Activated CD4-positive, alpha-beta T cell treated with anti-CD3 and anti-CD28 coated beads for 1 hour (primary cell): ENCODE results near the gene FRMD4A.

Source experiments
- DNase-seq: peaks from one replicate; pipeline ENCODE4 v3.0.0-alpha.2; 2020

FRMD4A gene

GRCh38 chr10:13631594-13631993, 699.1 kb downstream of the FRMD4A start:
- no peak for DNase-seq

- DNase-seq: no peak
These were observed 700.5 kb downstream of the FRMD4A start for GRCh38 chr10:13630231-13630630.

- no peak for DNase-seq
These were observed 701.6 kb downstream of the FRMD4A start for GRCh38 chr10:13629116-13629515.

- no peak for DNase-seq
These were observed 702.1 kb downstream of the FRMD4A start for GRCh38 chr10:13628661-13629060.

- no peak for DNase-seq
These were observed 703.0 kb downstream of the FRMD4A start for GRCh38 chr10:13627459-13628310.

- DNase-seq: no peak
These were observed 706.1 kb downstream of the FRMD4A start for GRCh38 chr10:13624630-13625029.

GRCh38 chr10:13621931-13622330, 708.8 kb downstream of the FRMD4A start:
- DNase-seq: no peak

- DNase-seq: no peak
These were observed 713.6 kb downstream of the FRMD4A start for GRCh38 chr10:13617116-13617515.

- DNase-seq: no peak
These were observed 714.9 kb downstream of the FRMD4A start for GRCh38 chr10:13615650-13616300.

- DNase-seq: no peak
These were observed 716.0 kb downstream of the FRMD4A start for GRCh38 chr10:13614530-13615332.

- DNase-seq: no peak
These were observed 717.2 kb downstream of the FRMD4A start for GRCh38 chr10:13613519-13613918.

GRCh38 chr10:13612654-13613373, 717.9 kb downstream of the FRMD4A start:
- no peak for DNase-seq

- DNase-seq: no peak
These were observed 722.4 kb downstream of the FRMD4A start for GRCh38 chr10:13608246-13608853.

GRCh38 chr10:13604357-13605040, 726.2 kb downstream of the FRMD4A start:
- DNase-seq: no peak

- DNase-seq: no peak
These were observed 732.8 kb downstream of the FRMD4A start for GRCh38 chr10:13597909-13598308.

- no peak for DNase-seq
These were observed 736.1 kb downstream of the FRMD4A start for GRCh38 chr10:13594641-13595040.
